NOMO-1 treated with DMSO at 0.1 percent for 48 hours (cell line): Measurements from ENCODE around the gene TMEM255B.
"Not testable (repeated sequence)": the region's sequence is repeated elsewhere in the genome, so short reads cannot be mapped to it uniquely, and the experiment has no call there.

ENCODE experiments used
- DNase-seq: peaks from one replicate; lab custom pipeline; 2025; ENCODE audit not compliant: unreplicated experiment; lab: John Stamatoyannopoulos, UW

The TMEM255B gene

DNA sequence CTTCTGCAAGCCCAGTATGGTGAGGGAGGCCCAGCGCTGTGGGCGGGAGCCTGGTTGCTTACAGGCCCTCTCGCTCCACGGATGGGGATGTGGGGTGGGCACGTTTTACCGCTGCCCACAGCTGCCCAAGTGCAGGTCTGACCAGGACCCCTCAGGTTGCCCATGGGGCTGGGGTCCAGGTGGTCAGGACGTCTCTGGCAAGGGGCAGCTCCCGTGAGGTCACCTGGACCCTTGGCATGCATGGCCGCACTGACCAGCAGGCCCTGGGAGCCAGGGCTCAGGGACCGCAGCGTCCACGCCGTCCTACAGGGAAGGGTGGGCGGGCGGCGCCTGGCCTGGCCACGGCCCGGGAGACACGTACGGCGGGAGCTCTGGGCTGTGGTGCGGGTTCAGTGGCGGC, 72.0 kb downstream of the TMEM255B start:
- DNase-seq = no peak

DNA sequence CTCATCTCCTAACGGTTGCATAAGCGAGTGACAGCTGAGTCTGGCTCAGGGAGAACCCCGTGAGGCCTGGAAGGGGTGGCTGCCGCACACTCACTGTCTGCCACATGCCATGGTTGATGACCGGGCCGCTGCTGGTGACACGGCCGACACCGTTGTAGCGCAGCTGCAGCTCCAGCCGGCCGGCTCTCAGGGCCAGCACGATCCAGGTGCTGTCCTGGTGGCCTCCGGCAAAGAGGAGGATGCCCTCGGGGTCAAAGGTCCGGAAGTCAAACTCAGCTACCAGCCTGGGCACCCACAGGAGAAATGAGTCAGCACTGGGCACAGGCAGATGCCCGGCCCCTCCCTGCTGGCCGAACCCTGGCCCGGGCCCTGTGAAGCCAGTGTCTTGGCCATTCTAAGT, 73.2 kb downstream of the TMEM255B start:
- DNase-seq = no peak

DNA sequence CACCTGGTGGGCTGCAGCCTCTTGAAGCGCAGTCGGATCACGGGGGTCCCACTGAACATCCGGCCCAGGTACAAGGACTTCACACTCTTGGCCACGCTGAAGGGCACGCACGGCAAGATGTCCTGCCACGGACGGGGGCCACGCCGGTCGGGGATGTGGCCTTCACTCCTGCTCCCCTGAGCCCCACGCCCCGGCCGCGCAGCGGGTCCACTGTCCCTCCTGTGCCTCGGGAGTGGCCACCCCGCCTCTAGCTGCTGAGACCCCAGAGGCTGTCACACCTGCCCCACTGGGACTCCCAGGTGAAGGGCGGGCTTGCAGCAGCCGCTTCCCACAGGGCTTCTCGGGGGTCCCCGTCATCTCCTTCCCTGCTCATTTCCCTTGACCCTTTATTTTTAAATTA, 73.6 kb downstream of the TMEM255B start:
- DNase-seq = no peak

DNA sequence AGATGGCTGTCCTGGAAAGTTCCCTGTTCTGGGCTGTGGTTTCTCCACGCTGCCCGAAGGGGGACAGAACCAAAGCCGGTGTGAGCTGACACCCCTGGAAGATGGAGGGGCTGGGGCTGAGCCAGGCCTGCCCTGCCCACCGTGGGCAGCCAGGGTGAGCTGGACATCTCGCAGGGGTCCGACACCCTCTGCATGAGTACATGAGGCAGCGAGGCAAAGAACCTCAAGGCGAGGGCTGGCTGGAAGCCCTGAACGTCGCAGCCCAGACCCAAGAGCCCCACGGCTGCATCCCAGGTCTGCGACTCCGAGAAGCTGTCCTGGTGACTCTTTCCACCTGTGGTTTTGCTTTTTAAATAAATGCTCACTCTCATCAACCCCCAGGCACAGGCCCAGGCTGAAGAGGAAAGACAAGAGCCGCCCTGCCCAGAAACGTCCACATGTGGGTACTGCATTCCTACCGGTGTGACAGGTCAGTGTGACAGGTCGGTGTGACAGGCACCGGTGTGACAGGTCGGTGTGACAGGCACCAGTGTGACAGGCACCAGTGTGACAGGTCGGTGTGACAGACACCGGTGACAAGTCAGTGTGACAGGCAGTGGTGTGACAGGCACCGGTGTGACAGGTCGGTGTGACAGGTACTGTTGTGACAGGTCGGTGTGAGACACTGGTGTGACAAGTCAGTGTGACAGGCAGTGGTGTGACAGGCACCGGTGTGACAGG, 74.2 kb downstream of the TMEM255B start:
- DNase-seq = no peak

DNA sequence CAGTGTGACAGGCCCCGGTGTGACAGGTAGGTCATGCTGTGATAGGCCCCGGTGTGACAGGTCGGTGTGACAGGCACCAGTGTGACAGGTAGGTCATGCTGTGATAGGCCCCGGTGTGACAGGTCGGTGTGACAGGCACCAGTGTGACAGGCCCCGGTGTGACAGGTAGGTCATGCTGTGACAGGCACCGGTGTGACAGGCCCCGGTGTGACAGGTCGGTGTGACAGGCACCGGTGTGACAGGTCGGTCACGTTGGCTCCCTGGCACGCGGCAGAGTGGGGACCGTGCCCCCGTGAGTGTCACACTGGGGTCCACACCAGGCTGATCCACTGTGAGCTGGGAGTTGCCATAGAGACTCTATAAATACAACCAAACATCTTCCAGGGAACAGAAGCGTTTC, 75.0 kb downstream of the TMEM255B start:
- DNase-seq = not testable (repeated sequence)

DNA sequence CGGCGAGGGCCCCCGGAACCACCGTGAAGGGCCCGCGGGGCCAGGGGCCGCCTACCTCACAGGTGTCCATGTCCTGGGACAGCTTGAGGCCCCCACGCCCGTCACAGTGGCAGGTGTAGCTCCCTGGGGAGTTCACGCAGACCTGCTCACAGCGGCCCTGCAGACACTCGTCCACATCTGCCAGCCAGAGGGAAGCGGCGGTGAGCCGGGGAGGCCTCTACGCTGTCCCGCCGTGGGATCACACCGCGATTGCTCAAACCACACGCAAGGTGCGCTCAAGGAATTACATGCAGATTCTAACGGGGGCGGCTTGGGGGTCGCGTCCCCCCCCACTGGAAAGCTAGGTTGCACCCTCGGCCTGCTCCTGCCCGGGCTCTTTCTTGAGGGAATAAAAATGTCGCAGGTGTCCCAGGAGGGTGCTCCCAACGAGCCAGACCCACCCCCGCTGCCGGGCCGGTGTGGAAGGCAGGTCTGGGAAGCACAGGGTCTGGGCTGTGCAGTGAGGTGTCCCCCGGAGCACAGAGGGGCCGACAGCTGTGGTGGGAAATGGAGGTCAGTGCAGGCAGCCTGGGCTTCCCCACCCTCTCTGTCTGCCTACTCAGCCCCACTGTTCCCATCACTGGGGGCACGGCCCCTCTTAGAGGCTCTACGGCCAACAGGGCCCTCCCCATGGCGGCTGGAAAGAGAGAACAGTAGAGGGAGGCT, 75.6 kb downstream of the TMEM255B start:
- DNase-seq = no peak

DNA sequence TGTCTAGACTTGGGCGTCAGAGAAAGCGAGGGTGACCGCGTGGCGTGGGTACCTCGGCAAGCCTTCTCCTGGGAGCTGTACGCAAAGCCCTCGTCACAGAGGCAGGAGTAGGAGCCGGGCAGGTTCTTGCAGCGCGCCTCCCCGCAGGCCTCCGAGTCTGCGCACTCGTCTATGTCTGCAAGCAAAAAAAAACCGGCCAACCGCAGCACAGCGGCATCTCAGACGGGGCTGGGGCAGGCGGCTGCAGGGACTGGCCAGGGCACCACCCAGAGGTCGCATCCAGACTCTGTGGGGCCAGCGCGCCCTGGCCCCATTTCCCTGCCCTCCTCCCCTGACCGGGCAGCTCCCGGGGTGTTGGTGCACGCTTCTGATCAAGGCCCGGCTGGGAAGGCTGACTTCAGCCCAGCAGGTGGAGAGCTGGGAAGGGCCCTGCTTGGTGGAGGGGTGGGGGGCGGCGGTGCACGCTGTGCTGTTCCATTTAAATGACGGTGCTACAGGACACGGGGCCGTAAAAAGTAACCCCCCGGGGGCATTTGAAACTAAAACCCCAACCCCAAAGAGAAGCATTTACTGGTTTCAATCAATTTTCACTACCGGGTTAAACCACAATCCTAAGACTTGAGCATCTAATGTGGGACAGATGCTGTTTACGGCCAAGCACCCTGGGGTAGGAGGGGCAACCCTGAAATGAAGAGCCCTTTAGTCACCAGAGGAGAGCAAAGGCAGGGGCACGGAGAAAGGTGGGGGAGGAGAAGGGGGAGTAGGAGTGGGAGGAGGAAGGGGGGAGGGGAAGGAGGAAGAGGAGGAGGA, 76.6 kb downstream of the TMEM255B start:
- no peak for DNase-seq

DNA sequence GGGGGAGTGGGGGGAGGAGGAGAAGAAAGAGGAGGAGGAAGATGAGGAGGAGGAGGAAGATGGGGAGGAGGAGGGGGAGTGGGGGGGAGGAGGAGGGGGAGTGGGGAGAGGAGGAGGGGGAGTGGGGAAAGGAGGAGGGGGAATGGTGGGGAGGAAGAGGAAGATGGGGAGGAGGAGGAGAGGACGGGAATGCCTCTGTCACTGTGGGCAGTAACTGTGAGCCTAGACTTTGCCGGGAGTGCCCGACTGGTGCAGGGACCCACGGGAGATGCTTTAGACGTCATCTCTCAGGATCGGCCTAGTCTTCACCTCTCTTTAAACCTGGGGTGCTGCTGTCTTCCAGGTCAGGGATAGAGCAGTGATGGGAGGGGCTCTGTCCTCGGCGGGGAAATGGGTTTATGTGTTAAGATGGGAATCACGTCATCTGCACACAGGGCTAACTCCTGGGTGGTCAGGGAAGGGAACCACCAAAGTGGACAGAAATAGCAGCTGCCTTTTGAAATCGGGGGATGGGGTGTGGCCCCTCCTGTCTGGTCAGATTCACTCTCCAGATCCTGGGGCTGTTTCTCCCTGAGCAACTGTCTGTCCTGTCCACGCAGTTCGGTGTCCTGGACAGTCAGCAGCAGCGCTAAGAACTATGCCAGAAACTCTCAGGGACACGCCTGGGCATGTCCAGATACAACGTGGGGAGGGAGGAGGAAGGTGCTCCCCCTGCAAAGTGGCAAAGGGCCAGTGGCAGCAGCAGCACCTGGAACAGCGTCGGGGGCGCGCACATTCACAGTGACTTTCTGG, 77.9 kb downstream of the TMEM255B start:
- peak; percentile 27 for DNase-seq

DNA sequence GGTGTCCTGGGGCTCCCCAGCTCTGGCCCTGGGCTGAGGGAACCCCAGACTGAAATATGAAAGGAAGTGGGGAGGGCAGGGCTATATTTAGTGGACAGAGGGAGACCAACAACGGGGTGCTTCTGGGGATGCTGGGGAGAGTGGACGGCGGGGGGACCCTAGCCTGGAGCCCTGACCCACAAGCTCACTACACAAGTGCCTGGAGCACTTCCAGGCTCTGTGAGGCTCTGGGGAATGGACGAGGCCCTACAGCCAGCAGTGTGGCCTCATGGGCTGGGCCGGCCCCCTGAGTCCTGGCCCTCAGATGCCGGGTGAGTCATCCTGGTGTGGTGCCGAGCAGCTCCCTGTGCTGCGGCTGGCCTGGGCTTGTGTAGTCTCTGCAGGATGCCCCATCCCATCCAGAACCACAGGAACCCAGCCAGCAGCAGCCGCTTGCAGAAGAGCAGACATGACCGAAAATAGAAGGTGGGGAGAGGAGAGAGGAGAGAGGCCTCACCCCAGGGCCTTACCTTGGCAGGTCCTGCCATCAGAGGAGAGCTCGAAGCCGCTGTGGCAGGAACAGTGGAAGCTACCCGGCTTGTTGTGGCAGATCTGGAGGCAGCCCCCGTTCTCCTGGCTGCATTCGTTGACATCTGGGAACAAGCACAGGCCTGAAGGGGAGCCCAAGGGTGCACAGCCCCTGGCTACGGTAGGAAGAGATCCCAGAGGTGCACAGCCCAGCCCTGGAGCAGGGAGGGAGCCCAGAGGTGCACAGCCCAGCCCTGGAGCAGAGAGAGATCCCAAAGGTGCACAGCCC, 78.7 kb downstream of the TMEM255B start:
- DNase-seq = peak; percentile 39

DNA sequence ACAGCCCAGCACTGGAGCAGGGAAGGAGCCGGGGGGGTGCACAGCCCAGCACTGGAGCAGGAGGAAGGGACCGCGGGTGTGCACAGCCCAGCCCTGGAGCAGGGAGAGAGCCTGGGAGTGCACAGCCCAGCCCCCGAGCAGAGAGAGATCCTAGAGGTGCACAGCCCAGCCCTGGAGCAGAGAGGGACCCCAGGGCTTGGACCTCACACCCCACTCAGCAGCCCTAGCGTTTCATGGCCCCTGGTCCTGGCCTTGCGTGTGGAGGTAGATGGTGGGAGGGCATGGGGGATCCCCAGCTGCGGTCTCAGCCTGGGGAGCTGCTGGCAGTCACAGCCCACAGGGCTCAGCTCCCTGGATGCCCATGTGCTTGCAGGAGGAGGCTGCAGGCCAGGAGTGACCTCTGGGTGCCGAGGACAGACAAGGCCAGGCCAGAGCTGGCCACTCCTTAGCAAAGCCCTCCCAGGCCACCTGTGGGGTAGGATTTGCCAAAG, 79.7 kb downstream of the TMEM255B start:
- DNase-seq = no peak

DNA sequence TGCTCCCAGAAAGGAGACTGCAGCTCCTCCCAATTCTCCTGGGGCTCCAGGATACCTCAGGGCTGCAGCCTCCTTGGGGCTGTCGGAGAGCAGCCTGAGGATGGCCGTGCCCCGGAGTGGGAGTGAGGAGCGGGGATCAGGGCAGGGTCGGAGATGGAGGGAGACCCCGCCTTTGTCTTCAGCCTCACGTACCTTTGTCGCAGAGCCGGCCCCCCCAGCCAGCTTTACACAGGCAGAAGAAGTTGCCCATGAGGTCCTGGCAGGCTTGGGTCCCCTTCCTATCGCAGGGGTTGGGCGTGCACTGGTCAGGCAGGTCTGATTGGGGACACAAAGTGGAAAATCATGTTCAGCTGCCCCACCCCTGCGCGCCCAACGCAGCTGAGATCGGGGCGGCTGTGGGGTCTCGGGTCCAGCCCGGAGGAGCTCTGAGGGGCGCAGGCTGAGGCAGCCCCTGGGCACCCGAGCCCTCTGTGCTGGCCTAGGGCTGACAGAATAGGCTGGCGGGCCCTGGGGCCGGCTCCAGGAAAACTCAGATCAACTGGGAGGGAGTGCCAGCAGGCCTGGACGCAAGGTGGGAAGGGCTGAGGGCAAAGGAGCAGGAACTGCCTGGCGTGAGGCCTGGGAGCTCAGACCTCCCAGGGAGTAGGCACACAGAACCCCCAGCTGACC, 80.6 kb downstream of the TMEM255B start:
- DNase-seq = no peak

DNA sequence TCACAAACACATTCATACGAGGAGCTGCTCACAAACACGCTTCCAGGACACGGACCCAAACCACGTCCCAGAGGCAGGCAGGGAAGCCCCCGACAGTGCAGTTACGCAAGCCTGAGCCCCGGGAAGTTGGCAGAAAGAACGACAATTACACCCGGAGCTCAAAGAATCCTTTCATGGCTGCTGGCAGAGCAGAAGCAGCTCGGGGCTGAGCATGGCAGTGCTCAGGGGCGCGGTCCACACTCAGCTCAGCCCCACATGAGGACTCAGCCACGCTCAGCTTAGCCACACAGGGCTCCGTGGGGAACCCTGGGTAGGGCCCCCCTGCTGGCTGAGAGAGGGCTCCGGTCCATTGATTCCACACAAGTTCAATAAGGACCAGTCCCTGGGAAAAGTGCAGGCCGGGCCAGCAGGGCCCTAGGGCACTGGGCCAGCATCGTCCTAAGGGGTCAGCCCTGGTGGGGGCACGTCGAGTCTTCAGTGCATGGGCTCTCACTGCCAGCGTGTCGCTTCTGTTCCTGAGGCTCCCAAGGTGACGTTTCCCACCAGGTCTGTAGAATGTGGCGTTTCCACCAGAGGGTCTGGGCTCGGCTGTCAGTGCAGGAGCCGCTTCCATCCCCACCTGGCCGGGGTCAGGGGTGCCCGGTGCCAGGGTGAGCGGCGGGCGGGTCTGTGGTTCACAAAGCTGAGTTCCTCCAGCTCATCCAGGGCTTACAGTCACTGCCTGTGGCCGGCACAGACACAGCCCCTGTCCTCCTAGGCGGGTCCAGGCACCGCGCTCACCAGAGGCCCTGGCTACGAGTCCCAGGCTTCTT, 81.7 kb downstream of the TMEM255B start:
- no peak for DNase-seq

DNA sequence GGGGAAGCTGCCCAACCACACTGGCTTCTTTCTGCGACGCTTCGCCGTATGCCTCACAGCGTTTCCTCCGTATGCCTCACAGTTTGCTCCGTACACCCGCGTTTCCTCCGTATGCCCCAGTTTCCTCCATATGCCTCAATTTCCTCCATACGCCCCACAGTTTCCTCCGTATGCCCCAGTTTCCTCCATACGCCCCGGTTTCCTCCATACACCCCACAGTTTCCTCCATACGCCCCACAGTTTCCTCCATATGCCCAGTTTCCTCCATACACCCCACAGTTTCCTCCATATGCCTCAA, 82.3 kb downstream of the TMEM255B start:
- no peak for DNase-seq

DNA sequence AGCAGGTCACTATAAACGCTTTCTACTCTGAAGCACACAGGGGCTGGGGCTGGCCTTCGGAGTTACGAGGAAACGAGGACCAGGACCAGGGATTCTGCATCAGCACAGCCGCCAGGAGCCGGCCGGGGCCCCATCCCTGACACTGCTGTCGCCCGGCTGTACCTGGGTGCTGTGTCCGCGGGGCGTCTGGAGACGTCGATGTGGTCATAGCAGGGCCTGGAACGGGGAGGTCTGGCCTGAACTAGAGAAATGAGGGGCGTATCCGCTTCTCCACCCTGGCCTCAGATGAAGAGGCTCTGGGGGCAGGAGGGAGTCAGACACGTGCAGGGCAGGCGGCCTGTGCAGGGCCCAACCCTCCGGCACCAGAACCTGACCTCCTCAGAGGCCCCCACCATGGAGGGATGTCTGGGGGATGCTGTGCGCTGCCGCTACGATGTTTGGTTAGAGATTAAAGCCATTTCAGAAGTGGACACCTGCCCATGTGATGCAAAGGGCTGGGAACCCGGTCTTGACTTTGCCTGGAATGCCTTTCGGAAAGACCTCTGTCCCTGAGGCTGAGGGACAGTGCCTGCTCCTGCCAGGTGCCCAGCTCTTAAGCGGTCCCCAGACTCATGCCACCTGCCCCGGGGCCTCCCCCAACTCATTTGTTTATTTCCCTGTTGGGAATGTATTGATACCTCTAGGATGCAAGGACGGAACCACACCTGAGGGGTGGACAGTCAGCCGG, 83.5 kb downstream of the TMEM255B start:
- DNase-seq = no peak

DNA sequence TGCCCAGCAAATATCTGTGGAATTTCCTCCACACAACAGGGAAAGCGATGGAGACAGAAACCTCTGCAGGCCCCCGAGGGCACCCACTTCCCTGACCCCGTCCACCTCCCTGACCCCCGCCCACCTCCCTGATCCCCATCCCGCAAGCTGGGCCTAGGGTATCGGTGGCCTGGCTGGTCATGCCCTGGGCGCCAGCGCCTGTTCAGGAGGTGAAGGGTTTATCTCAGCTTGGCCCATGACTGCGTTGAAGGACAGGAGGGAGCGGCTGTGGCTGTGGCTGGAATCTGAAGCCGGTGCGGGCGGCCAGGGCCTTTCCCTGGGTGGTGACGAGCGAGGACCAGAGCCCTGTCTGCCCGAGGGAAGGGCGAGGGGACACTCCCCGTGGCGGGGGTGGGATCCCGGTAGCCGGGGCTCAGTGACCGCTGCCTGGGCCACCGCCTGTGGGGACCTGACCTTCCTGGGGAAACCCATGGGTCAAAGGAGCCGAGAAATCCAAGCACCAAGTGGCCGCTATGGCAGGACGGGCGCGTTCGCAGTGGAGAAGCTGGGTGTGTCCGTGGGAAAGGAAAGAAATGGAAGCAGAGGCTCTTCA, 84.1 kb downstream of the TMEM255B start:
- DNase-seq = no peak

DNA sequence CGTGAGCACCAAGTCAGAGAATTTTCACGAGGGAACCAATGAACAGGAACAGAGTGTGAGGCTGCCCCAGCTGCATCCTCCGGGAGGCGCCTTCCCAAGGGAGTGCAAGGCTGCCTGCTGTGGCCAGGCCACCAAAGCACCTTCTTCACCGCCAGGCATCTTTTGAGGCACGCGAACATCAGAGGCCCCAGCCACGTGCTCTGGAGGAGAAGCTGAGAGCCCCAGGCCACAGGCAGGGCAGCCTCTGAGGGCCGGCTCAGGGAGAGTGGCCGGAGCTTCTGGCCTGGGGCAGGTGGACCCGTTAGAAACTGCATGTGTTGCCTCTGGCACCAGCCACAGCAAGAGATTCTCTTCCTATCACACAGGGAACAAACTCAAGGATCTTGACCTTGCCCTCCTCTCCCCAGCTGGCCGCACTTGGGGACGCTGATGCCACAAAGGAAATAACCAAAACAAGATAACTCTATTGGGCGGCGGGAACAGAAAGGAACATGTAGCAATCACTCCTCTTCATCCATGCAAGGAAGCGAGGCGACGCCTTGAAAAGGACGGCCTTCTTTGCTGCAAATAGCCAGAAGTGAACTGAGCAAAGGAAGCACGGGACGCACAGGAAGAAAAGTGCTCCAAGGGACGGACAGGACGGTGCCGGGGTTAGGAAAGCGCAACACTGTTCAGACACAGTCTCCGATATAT, 85.0 kb downstream of the TMEM255B start:
- no peak for DNase-seq

DNA sequence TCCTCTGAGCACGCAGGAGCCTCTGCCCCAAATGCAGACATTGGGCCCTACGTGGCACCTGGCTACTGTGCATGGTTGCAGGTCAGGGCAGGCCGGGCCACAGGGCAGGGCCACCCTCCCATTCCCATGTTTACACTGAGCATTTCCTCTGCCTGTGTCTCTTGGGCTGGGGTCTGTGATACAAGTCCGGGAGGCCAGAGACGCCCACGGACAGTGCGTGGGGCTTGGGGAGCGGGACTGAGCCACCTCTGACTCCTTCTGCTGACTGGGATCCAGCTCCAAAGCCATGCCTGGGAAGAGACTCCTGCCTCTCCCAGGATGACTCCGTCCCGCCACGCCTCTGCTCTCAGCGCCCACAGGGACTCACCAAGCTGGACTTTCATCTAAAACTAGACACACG, 86.0 kb downstream of the TMEM255B start:
- no peak for DNase-seq
